WI38 (cell line): ENCODE data around the gene F11R.
A peak's percentile ranks its signal among the peaks of the same experiment; 100 is the strongest.
"Not testable (repeated sequence)": the region's sequence is repeated elsewhere in the genome, so short reads cannot be mapped to it uniquely, and the experiment has no call there.

Experiments
- H3K4me3 ChIP-seq: 2 replicates; pipeline ENCODE4 v1.5.1; 2011; ENCODE audit warnings: low read depth, mild to moderate bottlenecking, control low read depth, low read length
- TF ChIP-seq, protein P1 (sequence below): IDR thresholded peaks from 2 replicates; pipeline ENCODE4 v1.5.1; 2012; ENCODE audit warnings: low read depth, mild to moderate bottlenecking, control low read depth, low read length

Gene F11R

GRCh38 chr1:161000736-161001480 is 20.0 kb downstream of the F11R start:
- no peak overlapping the region for H3K4me3 ChIP-seq
- TF ChIP-seq, protein P1, sequence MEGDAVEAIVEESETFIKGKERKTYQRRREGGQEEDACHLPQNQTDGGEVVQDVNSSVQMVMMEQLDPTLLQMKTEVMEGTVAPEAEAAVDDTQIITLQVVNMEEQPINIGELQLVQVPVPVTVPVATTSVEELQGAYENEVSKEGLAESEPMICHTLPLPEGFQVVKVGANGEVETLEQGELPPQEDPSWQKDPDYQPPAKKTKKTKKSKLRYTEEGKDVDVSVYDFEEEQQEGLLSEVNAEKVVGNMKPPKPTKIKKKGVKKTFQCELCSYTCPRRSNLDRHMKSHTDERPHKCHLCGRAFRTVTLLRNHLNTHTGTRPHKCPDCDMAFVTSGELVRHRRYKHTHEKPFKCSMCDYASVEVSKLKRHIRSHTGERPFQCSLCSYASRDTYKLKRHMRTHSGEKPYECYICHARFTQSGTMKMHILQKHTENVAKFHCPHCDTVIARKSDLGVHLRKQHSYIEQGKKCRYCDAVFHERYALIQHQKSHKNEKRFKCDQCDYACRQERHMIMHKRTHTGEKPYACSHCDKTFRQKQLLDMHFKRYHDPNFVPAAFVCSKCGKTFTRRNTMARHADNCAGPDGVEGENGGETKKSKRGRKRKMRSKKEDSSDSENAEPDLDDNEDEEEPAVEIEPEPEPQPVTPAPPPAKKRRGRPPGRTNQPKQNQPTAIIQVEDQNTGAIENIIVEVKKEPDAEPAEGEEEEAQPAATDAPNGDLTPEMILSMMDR, result no peak

- TF ChIP-seq, protein P1, result no peak
- H3K4me3 ChIP-seq, result no peak overlapping the region
Measured at GRCh38 chr1:160999376-160999775, 21.6 kb downstream of the F11R start.

GRCh38 chr1:160997323-160998038 is 23.5 kb downstream of the F11R start:
- TF ChIP-seq, protein P1, result peak; percentile 69
- no peak overlapping the region for H3K4me3 ChIP-seq

DNA sequence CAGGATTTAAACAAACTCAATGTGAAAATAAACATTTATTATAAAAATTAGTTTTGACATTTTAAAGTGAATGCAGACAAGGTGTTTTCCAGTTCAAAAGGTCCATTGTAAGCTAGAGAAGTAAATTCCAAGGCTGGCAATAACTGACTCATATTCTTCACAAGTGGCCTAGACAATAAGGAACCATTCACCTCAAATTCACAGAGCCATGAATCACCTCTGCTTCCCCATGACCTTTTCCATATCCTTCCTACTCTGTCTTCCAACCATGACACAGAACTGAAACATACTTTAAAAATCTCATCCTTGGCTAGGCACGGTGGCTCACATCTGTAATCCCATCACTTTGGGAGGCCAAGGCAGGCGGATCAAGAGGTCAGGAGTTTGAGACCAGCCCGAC is 24.8 kb downstream of the F11R start:
- TF ChIP-seq, protein P1, result no peak
- H3K4me3 ChIP-seq, result no peak overlapping the region

- TF ChIP-seq, protein P1, result peak; percentile 17; the same call in 1 of the 2 replicates
Measured at GRCh38 chr1:160993544-160994193, 27.3 kb downstream of the F11R start.

DNA sequence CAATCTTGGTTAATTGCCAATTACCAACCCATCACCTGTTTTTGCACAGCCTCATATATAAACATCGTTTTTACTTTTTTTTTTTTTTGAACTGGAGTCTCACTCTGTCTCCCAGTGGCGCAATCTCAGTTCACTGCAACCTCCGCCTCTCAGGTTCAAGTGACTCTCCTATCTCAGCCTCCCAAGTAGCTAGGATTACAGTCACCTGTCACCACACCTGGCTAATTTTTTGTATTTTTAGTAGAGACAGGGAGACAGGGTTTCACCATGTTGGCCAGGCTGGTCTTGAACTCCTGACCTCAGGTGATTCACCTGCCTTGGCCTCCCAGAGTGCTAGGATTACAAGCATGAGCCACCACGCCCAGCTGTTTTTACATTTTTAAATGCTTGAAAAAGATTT is 28.9 kb downstream of the F11R start:
- H3K4me3 ChIP-seq, result not testable (repeated sequence)

More at GRCh38 chr1:160993544-160994193, 27.3 kb downstream of the F11R start:
- H3K4me3 ChIP-seq, result no peak overlapping the region

- TF ChIP-seq, protein P1, result no peak
- no peak overlapping the region for H3K4me3 ChIP-seq
Measured at GRCh38 chr1:160987359-160988050, 33.4 kb downstream of the F11R start.
